CD4-positive, CD25-positive, alpha-beta regulatory T cell (primary cell): ENCODE measurements around the gene SEMA5B. TPM values are rescaled to one million over a fixed set of nuclear protein-coding genes. Genes with fewer than 3 reads are reported as not detected.

Source experiments
- ATAC-seq, 2 donors: fragments of 150-1000 bp; cut with Tn5 transposase; one replicate each; pipeline ENCODE4 v1.10.0; 2021; ENCODE audit warnings: low read depth in 2 of 2, moderate number of reproducible peaks in 2 of 2, moderate library complexity in 1 of 2
- DNase-seq, 3 donors: peaks; one replicate each; pipeline versions ENCODE4 v3.0.0 to v3.0.0-alpha.2; 2012 to 2022; ENCODE audit warnings: mixed read lengths in 1 of 3
- H3K27ac ChIP-seq: one replicate; pipeline ENCODE4 v1.7.0; 2013; ENCODE audit warnings: mild to moderate bottlenecking, low read length; ENCODE audit not compliant: insufficient read depth, poor library complexity, severe bottlenecking
- H3K27me3 ChIP-seq: one replicate; pipeline ENCODE4 v1.7.0; 2013; ENCODE audit warnings: low read length; ENCODE audit not compliant: control insufficient read depth, insufficient read depth
- H3K36me3 ChIP-seq: one replicate; pipeline ENCODE4 v1.7.0; 2013; ENCODE audit warnings: mild to moderate bottlenecking, low read length, moderate library complexity; ENCODE audit not compliant: control insufficient read depth, insufficient read depth
- H3K4me1 ChIP-seq: 2 replicates; pipeline ENCODE4 v1.7.0; 2013; ENCODE audit warnings: mild to moderate bottlenecking, low read length; ENCODE audit not compliant: insufficient read depth, control insufficient read depth, poor library complexity, severe bottlenecking
- H3K4me3 ChIP-seq: one replicate; pipeline ENCODE4 v1.7.0; 2013; ENCODE audit warnings: low read depth, mild to moderate bottlenecking, low read length, moderate library complexity
- H3K9me3 ChIP-seq, 2 experiments: 1 replicate in 1 of 2; 2 replicates in 1 of 2; pipeline ENCODE4 v1.7.0; 2013; ENCODE audit warnings: low read length in 2 of 2, mild to moderate bottlenecking in 1 of 2, moderate library complexity in 1 of 2; ENCODE audit not compliant: control insufficient read depth in 2 of 2
- H3K27ac Mint-ChIP-seq, 3 donors: one replicate each; pipeline ENCODE4 v1.8.0; 2020 to 2022; ENCODE audit warnings: mild to moderate bottlenecking in 3 of 3, mixed read lengths in 3 of 3, moderate library complexity in 2 of 3
- H3K27me3 Mint-ChIP-seq: one replicate; pipeline ENCODE4 v1.8.0; 2022; ENCODE audit warnings: mild to moderate bottlenecking, mixed read lengths
- H3K36me3 Mint-ChIP-seq: one replicate; pipeline ENCODE4 v1.8.0; 2020; ENCODE audit warnings: mixed read lengths
- H3K4me1 Mint-ChIP-seq, 4 donors: one replicate each; pipeline ENCODE4 v1.8.0; 2020 to 2022; ENCODE audit warnings: mixed read lengths in 4 of 4, mild to moderate bottlenecking in 1 of 4
- H3K4me3 Mint-ChIP-seq, 4 donors: one replicate each; pipeline ENCODE4 v1.8.0; 2020 to 2022; ENCODE audit warnings: mild to moderate bottlenecking in 4 of 4, mixed read lengths in 4 of 4, moderate library complexity in 3 of 4
- H3K9me3 Mint-ChIP-seq, 7 donors: one replicate each; pipeline ENCODE4 v1.8.0; 2020 to 2022; ENCODE audit warnings: mixed read lengths in 7 of 7, mild to moderate bottlenecking in 3 of 7, moderate library complexity in 2 of 7
- polyA plus RNA-seq, 4 donors: library from polyadenylated mRNA; unstranded; fragments of 300-500 nt; fragmentation: Illumina TruSeq; gene quantifications; one replicate each; pipeline ENCODE4 v1.2.3, GENCODE V29; 2021
- total RNA-seq: library from RNA; stranded (reverse); gene quantifications from one replicate; pipeline ENCODE4 v1.2.3, GENCODE V29; 2022

The SEMA5B gene
- total and polyA plus RNA-seq, 5 donors from 2014 or later = 0.50 TPM; not detected in 4

GRCh38 chr3:122920986-122921385, 106.6 kb downstream of the SEMA5B start:
- H3K27me3 Mint-ChIP-seq = peaks cover 3% of the 10 kb centered on the region
- ATAC-seq (no peak), DNase-seq (no peak)
- Histone ChIP-seq H3K27me3 (peaks cover 13% of the 10 kb centered on the region), H3K4me1 (peaks cover 4% of the 10 kb centered on the region), H3K36me3 (no peaks in the 10 kb centered on the region), H3K9me3 (no peaks in the 10 kb centered on the region), H3K27ac (no peak overlapping the region), H3K4me3 (no peak overlapping the region)
- H3K27ac Mint-ChIP-seq = no peak overlapping the region
- peaks cover 0 to 6% (median 0%) of the 10 kb centered on the region in 7 donors for H3K9me3 Mint-ChIP-seq
- H3K4me3 Mint-ChIP-seq = no peak overlapping the region
- H3K36me3 Mint-ChIP-seq = no peaks in the 10 kb centered on the region
- H3K4me1 Mint-ChIP-seq = peaks cover 0 to 5% (median under 1%) of the 10 kb centered on the region in 4 donors

- peaks cover 4% of the 10 kb centered on the region for H3K4me1 ChIP-seq
- Mint-ChIP-seq H3K9me3 (peaks cover 0 to 4% (median 0%) of the 10 kb centered on the region in 7 donors), H3K4me1 (peaks cover 0 to 10% (median under 1%) of the 10 kb centered on the region in 4 donors), H3K36me3 (no peaks in the 10 kb centered on the region), H3K4me3 (no peak overlapping the region), H3K27ac (no peak overlapping the region), H3K27me3 (peaks cover 3% of the 10 kb centered on the region)
- DNase-seq (no peak), ATAC-seq (no peak)
- no peaks in the 10 kb centered on the region for H3K9me3 ChIP-seq
- H3K27ac ChIP-seq = no peak overlapping the region
- no peak overlapping the region for H3K4me3 ChIP-seq
- H3K27me3 ChIP-seq = peaks cover 13% of the 10 kb centered on the region
- no peaks in the 10 kb centered on the region for H3K36me3 ChIP-seq
These were observed 108.3 kb downstream of the SEMA5B start for GRCh38 chr3:122919291-122919610.

- H3K27me3 ChIP-seq = peaks cover 13% of the 10 kb centered on the region
These were observed 108.8 kb downstream of the SEMA5B start for GRCh38 chr3:122918576-122919290.

GRCh38 chr3:122917412-122917811, 110.2 kb downstream of the SEMA5B start:
- no peaks in the 10 kb centered on the region for H3K36me3 Mint-ChIP-seq
- DNase-seq (no peak), ATAC-seq (no peak)
- Histone ChIP-seq H3K4me3 (no peak overlapping the region), H3K36me3 (no peaks in the 10 kb centered on the region), H3K27me3 (peaks cover 8% of the 10 kb centered on the region), H3K27ac (no peak overlapping the region), H3K9me3 (no peaks in the 10 kb centered on the region), H3K4me1 (peaks cover 4% of the 10 kb centered on the region)
- no peak overlapping the region for H3K4me3 Mint-ChIP-seq
- peaks cover 0 to 10% (median under 1%) of the 10 kb centered on the region in 4 donors for H3K4me1 Mint-ChIP-seq
- peaks cover 0 to 2% (median 0%) of the 10 kb centered on the region in 7 donors for H3K9me3 Mint-ChIP-seq
- peaks cover 8% of the 10 kb centered on the region for H3K27me3 Mint-ChIP-seq
- H3K27ac Mint-ChIP-seq = peak overlapping the region in 1 of 3 donors; percentile 17

More at GRCh38 chr3:122918576-122919290, 108.8 kb downstream of the SEMA5B start:
- no peak overlapping the region for H3K27ac ChIP-seq
- ATAC-seq (no peak), DNase-seq (no peak)
- no peak overlapping the region for H3K4me3 ChIP-seq
- H3K4me3 Mint-ChIP-seq = no peak overlapping the region
- no peaks in the 10 kb centered on the region for H3K9me3 ChIP-seq
- H3K9me3 Mint-ChIP-seq = peaks cover 0 to 4% (median 0%) of the 10 kb centered on the region in 7 donors
- no peak overlapping the region for H3K27ac Mint-ChIP-seq
- H3K4me1 Mint-ChIP-seq = peaks cover 0 to 10% (median under 1%) of the 10 kb centered on the region in 4 donors
- H3K36me3 Mint-ChIP-seq = no peaks in the 10 kb centered on the region
- peaks cover 8% of the 10 kb centered on the region for H3K27me3 Mint-ChIP-seq
- peaks cover 4% of the 10 kb centered on the region for H3K4me1 ChIP-seq
- H3K36me3 ChIP-seq = no peaks in the 10 kb centered on the region

- Mint-ChIP-seq H3K4me3 (no peak overlapping the region), H3K9me3 (peaks cover 0 to 2% (median 0%) of the 10 kb centered on the region in 7 donors), H3K36me3 (no peaks in the 10 kb centered on the region), H3K27ac (no peak overlapping the region), H3K4me1 (peaks cover 0 to 9% (median under 1%) of the 10 kb centered on the region in 4 donors), H3K27me3 (peaks cover 8% of the 10 kb centered on the region)
- Histone ChIP-seq H3K4me3 (no peak overlapping the region), H3K27me3 (peaks cover 8% of the 10 kb centered on the region), H3K27ac (no peak overlapping the region), H3K4me1 (peaks cover under 1% of the 10 kb centered on the region), H3K9me3 (no peaks in the 10 kb centered on the region), H3K36me3 (no peaks in the 10 kb centered on the region)
- no peak for ATAC-seq
- DNase-seq = no peak
These were observed 111.0 kb downstream of the SEMA5B start for GRCh38 chr3:122916580-122916979.

- DNase-seq (peak in 1 of 3 donors; percentile 15), ATAC-seq (no peak)
- no peak overlapping the region for H3K4me3 Mint-ChIP-seq
- peaks cover 0 to 2% (median 0%) of the 10 kb centered on the region in 7 donors for H3K9me3 Mint-ChIP-seq
- peaks cover 0 to 9% (median under 1%) of the 10 kb centered on the region in 4 donors for H3K4me1 Mint-ChIP-seq
- no peak overlapping the region for H3K27ac Mint-ChIP-seq
- Histone ChIP-seq H3K4me3 (no peak overlapping the region), H3K4me1 (no peaks in the 10 kb centered on the region), H3K27ac (no peak overlapping the region), H3K9me3 (no peaks in the 10 kb centered on the region), H3K27me3 (peaks cover 8% of the 10 kb centered on the region), H3K36me3 (no peaks in the 10 kb centered on the region)
- peaks cover 8% of the 10 kb centered on the region for H3K27me3 Mint-ChIP-seq
- no peaks in the 10 kb centered on the region for H3K36me3 Mint-ChIP-seq
These were observed 111.5 kb downstream of the SEMA5B start for GRCh38 chr3:122916084-122916483.

GRCh38 chr3:122915300-122916055, 112.1 kb downstream of the SEMA5B start:
- Mint-ChIP-seq H3K27ac (no peak overlapping the region), H3K36me3 (no peaks in the 10 kb centered on the region), H3K9me3 (peaks cover 0 to 2% (median 0%) of the 10 kb centered on the region in 7 donors), H3K27me3 (peaks cover 13% of the 10 kb centered on the region), H3K4me1 (peaks cover 0 to 9% (median under 1%) of the 10 kb centered on the region in 4 donors), H3K4me3 (no peak overlapping the region)
- no peak for ATAC-seq
- H3K9me3 ChIP-seq = no peaks in the 10 kb centered on the region
- H3K36me3 ChIP-seq = no peaks in the 10 kb centered on the region
- no peaks in the 10 kb centered on the region for H3K4me1 ChIP-seq
- no peak overlapping the region for H3K4me3 ChIP-seq
- DNase-seq = no peak
- H3K27ac ChIP-seq = no peak overlapping the region
- peaks cover 6% of the 10 kb centered on the region for H3K27me3 ChIP-seq
